Measurements from ENCODE around the gene NID1.

Gene NID1

GRCh38 chr1:235955777-235956176 lies 109.1 kb downstream of the NID1 start:
- TF ChIP-seq EGR1 (IDR thresholded peaks at IDR 0.05) (no peak), CEBPB (IDR thresholded peaks at IDR 0.05) (no peak), TEAD4 (IDR thresholded peaks at IDR 0.05) (no peak), ZBTB7A (IDR thresholded peaks at IDR 0.05; ENCODE audit: low read depth) (no peak), REST (IDR thresholded peaks at IDR 0.05; ENCODE audit: low read depth) (no peak), RAD21 (IDR thresholded peaks at IDR 0.05; ENCODE audit: low read depth) (no peak), NFIC (IDR thresholded peaks at IDR 0.05) (no peak), TCF12 (IDR thresholded peaks at IDR 0.05; ENCODE audit: low read depth) (no peak), USF1 (IDR thresholded peaks at IDR 0.05) (no peak), TAF1 (IDR thresholded peaks at IDR 0.05; ENCODE audit: low read depth) (no peak), CREB1 (IDR thresholded peaks at IDR 0.05; ENCODE audit: low read depth) (no peak)

GRCh38 chr1:235954306-235955283 lies 110.3 kb downstream of the NID1 start:
- TF ChIP-seq EGR1 (IDR thresholded peaks at IDR 0.05): no peak
- TF ChIP-seq USF1 (IDR thresholded peaks at IDR 0.05): no peak
- no peak for TF ChIP-seq NFIC (IDR thresholded peaks at IDR 0.05)
- no peak for TF ChIP-seq ZBTB7A (IDR thresholded peaks at IDR 0.05; ENCODE audit: low read depth)
- TF ChIP-seq CEBPB (IDR thresholded peaks at IDR 0.05): no peak
- no peak for TF ChIP-seq TCF12 (IDR thresholded peaks at IDR 0.05; ENCODE audit: low read depth)
- TF ChIP-seq YY1 (IDR thresholded peaks at IDR 0.05; ENCODE audit: low read depth): no peak

- TF ChIP-seq CREB1 (IDR thresholded peaks at IDR 0.05; ENCODE audit: low read depth): no peak
- no peak for TF ChIP-seq MAX (IDR thresholded peaks at IDR 0.05)
- TF ChIP-seq YY1 (IDR thresholded peaks at IDR 0.05; ENCODE audit: low read depth): no peak
Measured at GRCh38 chr1:235953801-235954200, 111.1 kb downstream of the NID1 start.

GRCh38 chr1:235952950-235953615 lies 111.8 kb downstream of the NID1 start:
- no peak for TF ChIP-seq EP300 (IDR thresholded peaks at IDR 0.05; ENCODE audit: borderline replicate concordance)
- TF ChIP-seq CEBPB (IDR thresholded peaks at IDR 0.05): no peak
- TF ChIP-seq TCF12 (IDR thresholded peaks at IDR 0.05; ENCODE audit: low read depth): no peak
- TF ChIP-seq FOXM1 (IDR thresholded peaks at IDR 0.05; ENCODE audit: borderline replicate concordance, low read depth): no peak

GRCh38 chr1:235951661-235952060 lies 113.2 kb downstream of the NID1 start:
- no peak for TF ChIP-seq RAD21 (IDR thresholded peaks at IDR 0.05; ENCODE audit: low read depth)
- no peak for TF ChIP-seq TAF1 (IDR thresholded peaks at IDR 0.05; ENCODE audit: low read depth)
- TF ChIP-seq REST (IDR thresholded peaks at IDR 0.05; ENCODE audit: low read depth): no peak

GRCh38 chr1:235950318-235950717 lies 114.6 kb downstream of the NID1 start:
- TF ChIP-seq EGR1 (IDR thresholded peaks at IDR 0.05) (no peak), USF1 (IDR thresholded peaks at IDR 0.05) (no peak), FOXM1 (IDR thresholded peaks at IDR 0.05; ENCODE audit: borderline replicate concordance, low read depth) (no peak), TAF1 (IDR thresholded peaks at IDR 0.05; ENCODE audit: low read depth) (no peak), MAX (IDR thresholded peaks at IDR 0.05) (no peak)
